NCI-H2196 treated with DMSO at 0.1 percent for 48 hours (cell line): Measurements from ENCODE around the gene COX6B2.
"Not testable (repeated sequence)": the region's sequence is repeated elsewhere in the genome, so short reads cannot be mapped to it uniquely, and the experiment has no call there.

Experiments used
- DNase-seq: peaks from one replicate; lab custom pipeline; 2025; ENCODE audit not compliant: unreplicated experiment; lab: John Stamatoyannopoulos, UW

The COX6B2 gene

GRCh38 chr19:55345101-55345817 lies 9.3 kb downstream of the COX6B2 start:
- no peak for DNase-seq

GRCh38 chr19:55344444-55344843 lies 10.1 kb downstream of the COX6B2 start:
- DNase-seq, result peak; percentile 90

GRCh38 chr19:55341595-55342531 lies 12.7 kb downstream of the COX6B2 start:
- DNase-seq, result no peak

DNA sequence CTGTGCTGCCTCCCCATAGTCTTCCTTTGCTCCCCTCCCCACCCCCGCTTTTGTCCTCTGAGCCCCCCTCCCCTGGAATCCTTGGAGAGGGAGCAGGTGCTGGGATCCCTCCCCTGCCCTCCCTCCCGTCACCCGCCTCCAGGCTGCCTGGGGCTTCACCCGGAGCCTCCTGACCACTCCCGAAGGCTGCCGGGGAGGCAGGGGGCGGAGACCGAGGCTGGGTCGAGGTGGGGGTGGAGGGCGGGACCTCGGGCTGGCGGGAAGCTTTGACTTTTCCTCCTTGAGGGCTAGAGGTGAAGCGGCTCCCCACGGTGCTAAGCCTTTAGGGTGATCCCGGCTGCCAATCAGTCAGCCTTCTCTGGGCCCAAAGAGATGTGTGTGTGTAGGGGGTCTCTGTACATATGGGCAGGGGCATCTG lies 13.3 kb downstream of the COX6B2 start:
- peak; percentile 65 for DNase-seq

GRCh38 chr19:55340784-55341147 lies 13.8 kb downstream of the COX6B2 start:
- DNase-seq, result no peak

- DNase-seq, result no peak
Measured at GRCh38 chr19:55339889-55340783, 14.4 kb downstream of the COX6B2 start.

DNA sequence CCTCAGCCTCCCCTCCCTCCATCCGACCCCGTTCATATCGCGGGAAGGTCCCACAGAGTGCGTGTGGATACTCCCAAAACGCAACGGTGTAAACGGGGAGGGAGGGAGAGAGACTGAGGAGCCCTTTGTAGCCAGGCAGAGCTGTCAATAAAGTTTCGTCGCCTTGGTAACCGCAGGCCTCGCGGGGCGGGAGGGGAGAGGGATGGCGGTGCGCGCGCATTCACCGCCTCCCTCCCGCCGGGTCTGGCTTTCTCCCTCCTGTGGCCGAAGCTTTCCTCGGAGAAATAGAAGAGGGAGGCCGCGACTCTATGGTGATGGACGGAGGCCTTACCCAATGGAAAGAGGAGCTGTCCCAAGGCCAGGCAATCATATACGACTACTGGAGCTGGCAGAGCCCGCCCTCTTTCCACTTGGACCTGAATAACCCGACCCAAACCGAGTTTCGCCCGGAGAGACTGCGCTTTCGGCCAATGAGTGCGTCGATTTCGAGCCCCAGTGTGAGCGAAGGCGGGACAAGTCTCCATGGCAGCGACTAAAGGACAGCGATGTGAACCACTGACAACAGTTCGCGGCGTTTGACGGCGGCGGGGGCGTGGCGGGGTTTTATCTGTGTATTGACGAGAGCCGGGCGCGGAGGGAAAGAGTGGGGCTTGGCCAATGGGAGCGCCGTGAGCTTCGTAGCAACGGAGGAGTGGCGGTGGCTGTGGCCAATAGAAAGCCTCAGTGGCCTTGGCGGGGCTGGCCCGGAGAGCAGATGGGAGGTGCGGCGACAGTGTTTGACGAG lies 15.2 kb downstream of the COX6B2 start, which contains the start of gene KMT5C:
Gene KMT5C (plus strand): TSS at position 772 of the 784 bp plus-strand sequence. CDS start 2,061 bp downstream, outside the sequence.
- DNase-seq, result peak; percentile 100

DNA sequence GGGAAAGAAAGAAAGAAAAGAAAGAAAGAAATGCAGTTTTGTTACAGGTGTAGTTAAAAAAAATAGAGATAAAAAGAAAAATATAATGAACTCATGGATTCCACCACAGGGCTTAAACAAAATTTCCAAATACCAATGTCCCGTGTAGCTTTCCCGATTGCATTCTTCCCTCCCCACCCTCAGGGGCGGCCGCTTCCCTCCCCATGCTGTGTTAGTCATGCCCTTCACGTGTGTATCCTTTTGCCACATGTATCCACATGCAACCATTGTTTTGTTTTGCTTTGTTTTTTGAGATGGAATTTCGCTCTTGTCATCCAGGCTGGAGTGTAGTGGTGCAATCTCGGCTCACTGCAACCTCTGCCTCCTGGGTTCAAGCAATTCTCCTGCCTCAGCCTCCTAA lies 18.4 kb downstream of the COX6B2 start:
- DNase-seq, result no peak

- no peak for DNase-seq
Measured at GRCh38 chr19:55333870-55334269, 20.6 kb downstream of the COX6B2 start.

DNA sequence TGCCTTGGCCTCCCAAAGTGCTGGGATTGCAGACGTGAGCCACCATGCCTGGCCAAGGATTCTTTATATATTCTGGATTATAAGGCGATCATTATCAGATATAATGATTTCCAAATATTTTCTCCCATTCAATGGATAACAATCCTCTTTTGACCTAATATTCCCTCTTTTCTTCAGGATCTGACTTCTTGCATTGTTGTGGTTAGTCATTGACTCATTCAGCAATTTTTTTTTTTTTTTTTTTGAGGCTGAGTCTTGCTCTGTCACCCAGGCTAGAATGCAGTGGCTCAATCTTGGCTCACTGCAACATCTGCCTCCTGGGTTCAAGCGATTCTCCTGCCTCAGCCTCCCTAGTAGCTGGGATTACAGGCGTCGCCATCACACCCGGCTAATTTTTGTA lies 24.7 kb downstream of the COX6B2 start:
- DNase-seq, result not testable (repeated sequence)

DNA sequence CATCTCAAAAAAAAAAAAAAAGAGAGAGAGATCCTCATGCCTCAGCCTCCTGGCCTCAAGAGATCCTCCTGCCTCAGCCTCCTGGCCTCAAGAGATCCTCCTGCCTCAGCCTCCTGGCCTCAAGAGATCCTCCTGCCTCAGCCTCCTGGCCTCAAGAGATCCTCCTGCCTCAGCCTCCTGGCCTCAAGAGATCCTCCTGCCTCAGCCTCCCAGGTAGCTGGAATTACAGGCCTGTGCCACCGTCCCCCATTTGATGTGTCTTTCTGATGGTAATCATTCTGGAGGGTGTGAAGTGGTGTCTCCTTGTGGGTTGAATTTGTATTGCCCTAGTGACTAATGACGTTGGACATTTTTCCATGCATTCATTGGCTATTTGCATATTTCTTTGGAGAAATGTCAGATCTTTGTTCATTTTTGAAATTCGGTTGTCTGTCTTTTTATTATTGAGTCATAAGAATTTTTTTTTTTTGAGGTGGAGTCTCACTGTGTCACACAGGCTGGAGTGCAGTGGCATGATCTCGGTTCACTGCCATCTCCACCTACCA lies 25.7 kb downstream of the COX6B2 start:
- not testable (repeated sequence) for DNase-seq

DNA sequence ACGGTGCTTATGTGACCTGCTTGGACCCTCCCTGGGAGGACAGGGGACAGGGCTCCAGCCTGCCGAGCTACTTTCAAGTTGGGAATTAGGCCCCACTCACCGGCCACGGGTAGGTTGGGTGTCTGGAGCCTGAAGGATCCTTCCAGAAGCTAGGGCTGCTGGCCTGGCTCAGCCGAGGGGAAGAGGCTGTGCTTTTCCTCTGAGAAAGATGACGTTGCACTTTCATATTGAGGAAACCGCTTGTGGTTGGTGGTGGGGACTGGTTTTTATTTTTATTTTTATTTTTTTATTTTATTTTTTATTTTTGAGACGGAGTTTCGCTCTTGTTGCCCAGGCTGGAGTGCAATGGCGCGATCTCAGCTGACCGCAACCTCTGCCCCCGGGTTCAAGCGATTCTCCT lies 29.3 kb downstream of the COX6B2 start, which contains the start of gene TMEM150B:
Gene TMEM150B (minus strand): TSS at position 170 of the 400 bp plus-strand sequence. CDS start 4,305 bp downstream, outside the sequence.
- no peak for DNase-seq

GRCh38 chr19:55324662-55325061 lies 29.9 kb downstream of the COX6B2 start:
- no peak for DNase-seq

DNA sequence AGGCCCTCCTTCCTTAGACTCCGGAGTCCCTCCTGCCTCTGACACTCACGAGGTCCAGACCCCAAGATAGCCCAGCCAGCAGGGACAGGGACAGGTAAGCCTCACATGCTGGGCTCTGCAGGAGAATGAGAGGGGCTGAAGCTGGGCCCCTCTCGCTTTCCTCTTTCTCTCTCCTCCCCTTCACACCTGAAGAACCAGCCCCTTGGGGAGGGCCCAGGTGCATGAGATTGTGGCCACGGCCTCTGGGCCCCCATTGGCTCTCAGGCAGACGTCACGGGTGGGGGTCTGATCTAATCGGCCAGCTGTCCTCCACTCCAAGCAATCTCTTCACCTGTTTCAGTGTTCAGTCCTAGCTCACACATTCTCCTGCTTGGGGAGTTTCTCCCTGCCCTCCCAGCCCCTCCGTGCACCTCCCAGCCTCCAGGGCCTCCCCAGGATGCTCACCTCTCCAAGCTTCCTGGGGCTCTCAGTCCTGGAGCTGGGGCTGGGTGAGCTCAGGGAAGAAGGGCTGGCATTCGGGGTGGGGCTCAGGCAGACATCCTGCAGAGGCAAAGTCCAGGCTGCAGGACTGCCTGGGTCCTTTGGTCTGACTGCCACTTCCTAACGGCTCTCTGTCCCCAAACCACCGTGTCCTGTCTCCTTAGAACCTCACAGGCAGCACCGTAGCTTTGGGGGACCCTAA lies 32.2 kb downstream of the COX6B2 start:
- DNase-seq, result no peak

DNA sequence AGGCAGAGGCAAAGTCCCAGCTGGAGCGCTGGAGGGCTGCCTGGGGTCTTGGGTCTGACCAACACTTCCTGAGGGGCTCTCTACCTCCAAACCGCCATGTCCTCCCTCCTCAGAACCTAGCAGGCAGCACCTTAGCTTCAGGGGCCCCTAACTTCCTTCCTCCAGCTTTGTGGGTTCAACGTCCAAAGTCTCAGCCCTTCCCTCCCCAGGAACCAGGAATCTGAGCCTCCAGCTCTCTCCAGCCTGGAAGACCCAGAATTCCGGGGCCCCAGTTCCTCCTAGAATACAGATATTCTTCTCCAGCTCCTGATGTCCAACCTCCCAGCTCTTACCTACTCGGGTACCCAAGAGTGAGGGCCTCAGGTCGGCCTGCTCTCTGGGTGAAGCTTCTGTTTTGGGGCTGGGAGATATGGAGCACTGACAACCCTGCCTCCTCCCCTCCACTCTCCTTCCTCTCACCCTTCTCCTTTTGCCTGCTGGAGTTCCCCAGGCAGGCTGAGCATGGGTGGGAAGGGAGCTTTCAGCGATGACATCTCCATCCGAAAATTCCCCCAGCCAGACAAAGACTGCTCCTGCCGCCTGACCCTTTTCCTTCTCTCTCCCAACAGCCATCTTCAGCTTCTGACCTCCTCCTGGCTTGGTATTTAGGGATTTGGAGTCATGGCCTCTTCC lies 32.9 kb downstream of the COX6B2 start:
- DNase-seq, result no peak

GRCh38 chr19:55320844-55321419 lies 33.6 kb downstream of the COX6B2 start:
- no peak for DNase-seq

DNA sequence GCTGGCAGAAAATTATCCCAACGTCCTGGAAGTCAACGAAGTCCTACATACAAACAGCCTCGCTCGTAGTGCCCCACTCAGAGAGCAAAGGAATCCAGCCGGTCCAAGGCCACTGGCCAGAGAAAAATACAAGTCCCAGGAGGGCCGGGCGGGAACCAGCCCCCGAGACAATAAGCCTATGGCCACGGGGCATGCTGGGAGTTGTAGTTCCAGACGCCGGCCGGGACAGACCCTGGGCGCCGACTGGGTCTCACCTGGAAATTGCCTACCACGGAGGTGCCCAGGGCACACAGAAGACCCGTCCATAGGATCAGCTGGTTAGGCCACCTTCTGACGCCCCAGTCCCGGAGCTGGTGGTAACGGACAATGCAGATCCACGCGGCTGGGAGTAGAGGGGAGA lies 34.7 kb downstream of the COX6B2 start:
- no peak for DNase-seq

- no peak for DNase-seq
Measured at GRCh38 chr19:55316646-55317045, 37.9 kb downstream of the COX6B2 start.
